HepG2 (cell line): Measurements from ENCODE around the gene CFAP97. TPM values are rescaled to one million over a fixed set of nuclear protein-coding genes. Genes with fewer than 3 reads are reported as not detected.

ENCODE experiments used
- CBX2 ChIP-seq, 2 experiments: fragments of 200-600 bp in 1 of 2; sonication (generic); formaldehyde crosslinking in 1 of 2; IDR thresholded peaks; 2 replicates each; pipeline versions ENCODE4 v1.7.0 to v1.8.1; 2018 to 2022; ENCODE audit warnings: low read depth in 2 of 2, low read length in 1 of 2, mild to moderate bottlenecking in 1 of 2, missing genetic modification reagents in 1 of 2
- DRAP1 ChIP-seq: IDR thresholded peaks from 2 replicates; pipeline ENCODE4 v1.6.1; 2016; ENCODE audit warnings: missing genetic modification reagents, missing compliant biosample characterization
- IKZF1 ChIP-seq: fragments of 450-650 bp; IDR thresholded peaks from 2 replicates; pipeline ENCODE4 v1.7.1; 2016
- KLF12 ChIP-seq: sonication (generic); formaldehyde crosslinking; IDR thresholded peaks from 2 replicates; pipeline ENCODE4 v1.4.0; 2020; ENCODE audit warnings: missing genetic modification reagents, borderline replicate concordance
- RNF2 ChIP-seq: fragments of 450-650 bp; conservative IDR thresholded peaks from 2 replicates; pipeline ENCODE4 v1.6.1; 2016; ENCODE audit warnings: low read depth
- SNAPC2 ChIP-seq: sonication (generic); formaldehyde crosslinking; IDR thresholded peaks from 2 replicates; pipeline ENCODE4 v1.8.1; 2022; ENCODE audit warnings: mild to moderate bottlenecking, missing genetic modification reagents
- SRF ChIP-seq: IDR thresholded peaks from 2 replicates; pipeline ENCODE4 v1.6.1; 2011; ENCODE audit warnings: mild to moderate bottlenecking, low read depth, low read length, moderate library complexity
- ZNF550 ChIP-seq: sonication (generic); formaldehyde crosslinking; IDR thresholded peaks from 2 replicates; pipeline ENCODE4 v1.4.0; 2020; ENCODE audit warnings: mild to moderate bottlenecking, missing genetic modification reagents, borderline replicate concordance
- ZNF607 ChIP-seq: sonication (generic); formaldehyde crosslinking; IDR thresholded peaks from 2 replicates; pipeline ENCODE4 v1.5.1; 2020; ENCODE audit warnings: missing genetic modification reagents, mild to moderate bottlenecking, borderline replicate concordance
- ZNF816 ChIP-seq: sonication (generic); formaldehyde crosslinking; IDR thresholded peaks from 2 replicates; pipeline ENCODE4 v1.8.0; 2022; ENCODE audit warnings: missing genetic modification reagents, mild to moderate bottlenecking, borderline replicate concordance
- polyA plus RNA-seq, 8 experiments: library from polyadenylated mRNA; depleted of rRNA in 3 of 8; stranded (reverse) in 7 of 8; unstranded in 1 of 8; fragments of >200 nt; fragmentation: Illumina TruSeq in 4 of 8; extraction: Trizol in 4 of 8; gene quantifications; 2 replicates each; pipeline versions ENCODE4 v1.2.1 to v1.2.3, GENCODE V29; 2011 to 2016; ENCODE audit warnings: low read depth in 4 of 8, missing spikeins in 1 of 8, mixed read lengths in 1 of 8; ENCODE audit not compliant: insufficient read depth in 1 of 8
- total RNA-seq, 5 experiments: library from RNA; depleted of rRNA; stranded (reverse); fragments of >200 nt; fragmentation: Illumina TruSeq; extraction: Trizol; gene quantifications; 2 replicates each; pipeline ENCODE4 v1.2.3, GENCODE V29; 2016; ENCODE audit warnings: low read depth in 1 of 5
- TF ChIP-seq, protein P1 (sequence below): sonication (generic); formaldehyde crosslinking; IDR thresholded peaks from 2 replicates; pipeline ENCODE4 v1.5.0; 2020; ENCODE audit warnings: mild to moderate bottlenecking, missing genetic modification reagents

CFAP97 gene
- total and polyA plus RNA-seq, 2 of the 13 experiments (the other 11 are each of a cell fraction or from before 2014, with no cell fraction given): 32.1 to 44.4 TPM

- TF ChIP-seq ZNF550 (CRISPR knock-in tag): no peak
- TF ChIP-seq SRF: no peak
- no peak for TF ChIP-seq SNAPC2 (CRISPR knock-in tag)
- no peak for TF ChIP-seq IKZF1
- TF ChIP-seq ZNF607 (CRISPR knock-in tag): no peak
- TF ChIP-seq ZNF816 (CRISPR knock-in tag): no peak
- no peak for TF ChIP-seq DRAP1 (CRISPR knock-in tag)
- TF ChIP-seq CBX2 (IDR thresholded peaks at IDR 0.05; ENCODE audit: low read depth, low read length): no peak
- TF ChIP-seq CBX2 (CRISPR knock-in tag; IDR thresholded peaks at IDR 0.05; ENCODE audit: low read depth): peak; percentile 69; the same call in 1 of the 2 replicates
- no peak for TF ChIP-seq KLF12 (CRISPR knock-in tag)
- 0 out of 2 replicates have a peak, but pooled peaks have one; percentile 39 for TF ChIP-seq RNF2
- TF ChIP-seq, protein P1, sequence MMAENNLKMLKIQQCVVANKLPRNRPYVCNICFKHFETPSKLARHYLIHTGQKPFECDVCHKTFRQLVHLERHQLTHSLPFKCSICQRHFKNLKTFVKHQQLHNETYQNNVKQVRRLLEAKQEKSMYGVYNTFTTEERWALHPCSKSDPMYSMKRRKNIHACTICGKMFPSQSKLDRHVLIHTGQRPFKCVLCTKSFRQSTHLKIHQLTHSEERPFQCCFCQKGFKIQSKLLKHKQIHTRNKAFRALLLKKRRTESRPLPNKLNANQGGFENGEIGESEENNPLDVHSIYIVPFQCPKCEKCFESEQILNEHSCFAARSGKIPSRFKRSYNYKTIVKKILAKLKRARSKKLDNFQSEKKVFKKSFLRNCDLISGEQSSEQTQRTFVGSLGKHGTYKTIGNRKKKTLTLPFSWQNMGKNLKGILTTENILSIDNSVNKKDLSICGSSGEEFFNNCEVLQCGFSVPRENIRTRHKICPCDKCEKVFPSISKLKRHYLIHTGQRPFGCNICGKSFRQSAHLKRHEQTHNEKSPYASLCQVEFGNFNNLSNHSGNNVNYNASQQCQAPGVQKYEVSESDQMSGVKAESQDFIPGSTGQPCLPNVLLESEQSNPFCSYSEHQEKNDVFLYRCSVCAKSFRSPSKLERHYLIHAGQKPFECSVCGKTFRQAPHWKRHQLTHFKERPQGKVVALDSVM: peak; percentile 38
Measured at GRCh38 chr4:185127021-185127925, 76.5 kb downstream of the CFAP97 start (continued).
